Astrocyte (in vitro differentiated cells and primary cell): Measurements from ENCODE around the gene CRLF2. TPM values are rescaled to one million over a fixed set of nuclear protein-coding genes. Genes with fewer than 3 reads are reported as not detected.

Experiments used
- DNase-seq: peaks from one replicate; pipeline ENCODE4 v3.0.0-alpha.2; 2010; ENCODE audit warnings: low read depth
- FAIRE-seq: peaks from 2 replicates; lab custom pipeline; 2011; peaks lifted over from hg19 to GRCh38; lab: Jason Lieb, UNC
- H2AFZ ChIP-seq: 2 replicates; pipeline ENCODE4 v1.6.0; 2012; ENCODE audit warnings: low read depth, low read length, inconsistent platforms
- H3K27ac ChIP-seq: 2 replicates; pipeline ENCODE4 v1.5.1; 2011; ENCODE audit warnings: low read depth, low read length, inconsistent platforms
- H3K27me3 ChIP-seq: 2 replicates; pipeline ENCODE4 v1.6.0; 2011; ENCODE audit warnings: low read length, inconsistent platforms; ENCODE audit not compliant: insufficient read depth
- H3K36me3 ChIP-seq: 2 replicates; pipeline ENCODE4 v1.5.1; 2011; ENCODE audit warnings: low read length, inconsistent platforms; ENCODE audit not compliant: insufficient read depth
- H3K4me1 ChIP-seq: 2 replicates; pipeline ENCODE4 v1.5.1; 2011; ENCODE audit warnings: low read length, inconsistent platforms; ENCODE audit not compliant: insufficient read depth
- H3K4me2 ChIP-seq: 2 replicates; pipeline ENCODE4 v1.6.0; 2012; ENCODE audit warnings: low read length, inconsistent platforms
- H3K4me3 ChIP-seq: 2 replicates; pipeline ENCODE4 v1.5.1; 2011; ENCODE audit warnings: low read depth, mild to moderate bottlenecking, low read length, inconsistent platforms; ENCODE audit not compliant: insufficient read depth
- H3K79me2 ChIP-seq: 2 replicates; pipeline ENCODE4 v1.6.0; 2012; ENCODE audit warnings: mild to moderate bottlenecking, low read length, inconsistent platforms; ENCODE audit not compliant: insufficient read depth
- H3K9ac ChIP-seq: 2 replicates; pipeline ENCODE4 v1.6.0; 2012; ENCODE audit warnings: mild to moderate bottlenecking, low read length, inconsistent platforms
- H3K9me3 ChIP-seq: 2 replicates; pipeline ENCODE4 v1.5.1; 2012; ENCODE audit warnings: low read depth, mild to moderate bottlenecking, low read length, inconsistent platforms; ENCODE audit not compliant: insufficient read depth
- H4K20me1 ChIP-seq: 2 replicates; pipeline ENCODE4 v1.6.0; 2012; ENCODE audit warnings: low read length, inconsistent platforms; ENCODE audit not compliant: insufficient read depth
- H3K27ac Mint-ChIP-seq: one replicate; pipeline ENCODE4 v1.8.0; 2021; ENCODE audit warnings: mild to moderate bottlenecking, mixed read lengths; ENCODE audit not compliant: unreplicated experiment
- H3K27me3 Mint-ChIP-seq: one replicate; pipeline ENCODE4 v1.8.0; 2021; ENCODE audit warnings: low read depth, mixed read lengths; ENCODE audit not compliant: unreplicated experiment
- H3K36me3 Mint-ChIP-seq: one replicate; pipeline ENCODE4 v1.8.0; 2021; ENCODE audit warnings: low read depth, mixed read lengths; ENCODE audit not compliant: unreplicated experiment
- H3K4me1 Mint-ChIP-seq: one replicate; pipeline ENCODE4 v1.8.0; 2021; ENCODE audit warnings: low read depth, mixed read lengths; ENCODE audit not compliant: unreplicated experiment
- H3K4me3 Mint-ChIP-seq: one replicate; pipeline ENCODE4 v1.8.0; 2021; ENCODE audit warnings: mild to moderate bottlenecking, moderate library complexity, mixed read lengths; ENCODE audit not compliant: unreplicated experiment
- H3K9me3 Mint-ChIP-seq: one replicate; pipeline ENCODE4 v1.8.0; 2021; ENCODE audit warnings: mild to moderate bottlenecking, mixed read lengths; ENCODE audit not compliant: unreplicated experiment
- EZH2 ChIP-seq: IDR thresholded peaks from 2 replicates; pipeline ENCODE4 v1.6.1; 2012; ENCODE audit warnings: mild to moderate bottlenecking, low read length, inconsistent platforms; ENCODE audit not compliant: insufficient read depth
- total RNA-seq: library from RNA; stranded (reverse); gene quantifications from 2 replicates; pipeline ENCODE4 v1.2.1, GENCODE V29; 2021
- TF ChIP-seq, protein P1 (sequence below): IDR thresholded peaks from 2 replicates; pipeline ENCODE4 v1.5.1; 2011; ENCODE audit warnings: low read depth, mild to moderate bottlenecking, inconsistent platforms, low read length, moderate library complexity; ENCODE audit not compliant: insufficient read depth

The CRLF2 gene
- total RNA-seq, 1 donor from 2014 or later: not detected

DNA sequence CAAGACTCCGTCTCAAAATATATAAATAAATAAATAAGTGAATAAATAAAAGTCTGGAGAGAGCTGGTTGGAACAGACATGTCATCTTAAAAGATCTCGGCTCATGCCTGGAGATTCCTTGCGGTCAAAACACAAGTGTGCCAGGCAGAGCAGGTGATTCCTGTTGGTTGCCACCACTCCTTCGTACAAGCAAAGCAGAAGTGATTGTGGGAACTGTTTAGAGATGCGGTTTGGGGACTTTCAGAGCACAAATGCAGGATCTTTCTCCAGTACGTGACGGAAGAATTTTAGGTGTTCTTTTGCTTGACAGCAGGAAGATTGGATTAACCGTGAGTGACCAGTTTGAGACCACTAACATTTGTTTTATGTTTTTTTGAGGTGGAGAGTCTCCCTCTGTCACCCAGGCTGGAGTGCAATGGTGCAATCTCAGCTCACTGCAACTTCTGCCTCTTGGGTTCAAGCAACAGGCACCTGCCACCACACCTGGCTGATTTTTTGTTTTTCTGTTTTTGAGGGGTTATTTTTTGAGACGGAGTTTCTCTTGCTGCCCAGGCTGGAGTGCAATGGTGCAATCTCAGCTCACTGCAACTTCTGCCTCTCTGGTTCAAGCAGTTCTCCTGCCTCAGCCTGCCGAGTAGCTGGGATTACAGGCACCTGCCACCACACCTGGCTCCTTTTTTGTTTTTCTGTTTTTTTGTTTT lies 2.8 kb upstream of the CRLF2 start:
- no peaks in the 10 kb centered on the region for H3K36me3 Mint-ChIP-seq
- FAIRE-seq: no peak

DNA sequence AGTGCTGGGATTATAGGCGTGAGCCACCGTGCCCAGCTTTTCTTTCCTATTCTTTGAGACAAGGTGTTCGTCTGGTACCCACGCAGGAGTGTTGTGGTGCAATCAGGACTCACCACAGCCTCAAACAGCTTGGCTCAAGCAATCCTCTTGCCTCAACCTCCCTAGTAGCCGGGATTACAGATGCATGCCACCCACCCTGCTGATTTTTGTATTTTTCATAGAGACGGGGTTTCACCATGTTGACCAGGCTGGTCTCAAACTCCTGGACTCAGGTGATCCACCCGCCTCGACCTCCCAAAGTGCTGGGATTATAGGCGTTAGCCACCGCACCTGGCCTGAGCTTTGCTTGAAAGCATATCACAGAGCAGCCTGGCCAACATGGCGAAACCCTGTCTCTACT lies 1.5 kb upstream of the CRLF2 start:
- peaks cover 9% of the 10 kb centered on the region for H3K9me3 Mint-ChIP-seq
- no peak for TF ChIP-seq EZH2
- TF ChIP-seq, protein P1, sequence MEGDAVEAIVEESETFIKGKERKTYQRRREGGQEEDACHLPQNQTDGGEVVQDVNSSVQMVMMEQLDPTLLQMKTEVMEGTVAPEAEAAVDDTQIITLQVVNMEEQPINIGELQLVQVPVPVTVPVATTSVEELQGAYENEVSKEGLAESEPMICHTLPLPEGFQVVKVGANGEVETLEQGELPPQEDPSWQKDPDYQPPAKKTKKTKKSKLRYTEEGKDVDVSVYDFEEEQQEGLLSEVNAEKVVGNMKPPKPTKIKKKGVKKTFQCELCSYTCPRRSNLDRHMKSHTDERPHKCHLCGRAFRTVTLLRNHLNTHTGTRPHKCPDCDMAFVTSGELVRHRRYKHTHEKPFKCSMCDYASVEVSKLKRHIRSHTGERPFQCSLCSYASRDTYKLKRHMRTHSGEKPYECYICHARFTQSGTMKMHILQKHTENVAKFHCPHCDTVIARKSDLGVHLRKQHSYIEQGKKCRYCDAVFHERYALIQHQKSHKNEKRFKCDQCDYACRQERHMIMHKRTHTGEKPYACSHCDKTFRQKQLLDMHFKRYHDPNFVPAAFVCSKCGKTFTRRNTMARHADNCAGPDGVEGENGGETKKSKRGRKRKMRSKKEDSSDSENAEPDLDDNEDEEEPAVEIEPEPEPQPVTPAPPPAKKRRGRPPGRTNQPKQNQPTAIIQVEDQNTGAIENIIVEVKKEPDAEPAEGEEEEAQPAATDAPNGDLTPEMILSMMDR: no peak
- FAIRE-seq: no peak
- Histone ChIP-seq H4K20me1 (no peaks in the 10 kb centered on the region), H3K27me3 (no peaks in the 10 kb centered on the region), H3K27ac (no peak overlapping the region), H3K9ac (no peak overlapping the region), H3K4me3 (no peak overlapping the region), H3K9me3 (no peaks in the 10 kb centered on the region), H3K4me1 (no peaks in the 10 kb centered on the region), H3K79me2 (no peaks in the 10 kb centered on the region), H3K36me3 (no peaks in the 10 kb centered on the region), H3K4me2 (no peak overlapping the region), H2AFZ (no peak overlapping the region)
- no peak for DNase-seq
- no peaks in the 10 kb centered on the region for H3K4me1 Mint-ChIP-seq
- no peaks in the 10 kb centered on the region for H3K27me3 Mint-ChIP-seq
- no peaks in the 10 kb centered on the region for H3K36me3 Mint-ChIP-seq
- H3K4me3 Mint-ChIP-seq: no peak overlapping the region
- no peak overlapping the region for H3K27ac Mint-ChIP-seq

More for the DNA sequence above, 2.8 kb upstream of the CRLF2 start:
- H3K27ac ChIP-seq: no peak overlapping the region
- TF ChIP-seq, protein P1: no peak
- no peak for TF ChIP-seq EZH2
- no peaks in the 10 kb centered on the region for H3K4me1 Mint-ChIP-seq
- no peaks in the 10 kb centered on the region for H3K4me1 ChIP-seq
- no peak for DNase-seq
- H3K27me3 Mint-ChIP-seq: no peaks in the 10 kb centered on the region
- no peak overlapping the region for H3K27ac Mint-ChIP-seq
- H2AFZ ChIP-seq: no peak overlapping the region
- H3K9me3 Mint-ChIP-seq: peaks cover 9% of the 10 kb centered on the region
- H4K20me1 ChIP-seq: no peaks in the 10 kb centered on the region
- H3K27me3 ChIP-seq: no peaks in the 10 kb centered on the region
- no peak overlapping the region for H3K4me3 ChIP-seq
- no peaks in the 10 kb centered on the region for H3K9me3 ChIP-seq
- no peaks in the 10 kb centered on the region for H3K36me3 ChIP-seq
- no peaks in the 10 kb centered on the region for H3K79me2 ChIP-seq
- no peak overlapping the region for H3K9ac ChIP-seq
- H3K4me2 ChIP-seq: no peak overlapping the region
- H3K4me3 Mint-ChIP-seq: no peak overlapping the region

DNA sequence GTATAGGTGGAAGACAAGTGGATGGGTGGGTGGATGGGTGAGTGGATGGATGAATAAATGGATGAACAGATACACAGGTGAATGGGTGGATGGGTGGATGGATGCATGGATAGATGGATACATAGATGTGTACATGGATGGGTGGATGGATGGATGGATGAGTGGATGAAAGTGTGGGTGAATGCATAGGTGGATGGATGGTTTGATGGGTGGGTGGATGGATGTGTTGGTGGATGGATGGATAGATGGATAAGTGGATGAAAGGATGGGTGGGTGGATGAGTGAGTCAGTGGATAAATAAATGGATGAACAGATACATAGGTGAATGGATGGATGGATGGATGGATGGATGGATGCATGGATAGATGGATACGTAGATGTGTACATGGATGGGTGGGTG lies 1.6 kb downstream of the CRLF2 start:
- Histone ChIP-seq H3K4me1 (no peaks in the 10 kb centered on the region), H3K27me3 (no peaks in the 10 kb centered on the region), H3K79me2 (no peaks in the 10 kb centered on the region), H4K20me1 (no peaks in the 10 kb centered on the region), H3K9me3 (no peaks in the 10 kb centered on the region), H3K27ac (no peak overlapping the region), H3K36me3 (no peaks in the 10 kb centered on the region), H3K4me3 (no peak overlapping the region), H2AFZ (no peak overlapping the region), H3K9ac (no peak overlapping the region), H3K4me2 (no peak overlapping the region)
- no peaks in the 10 kb centered on the region for H3K27me3 Mint-ChIP-seq
- no peaks in the 10 kb centered on the region for H3K4me1 Mint-ChIP-seq
- TF ChIP-seq, protein P1: no peak
- no peak for TF ChIP-seq EZH2
- no peak overlapping the region for H3K27ac Mint-ChIP-seq
- FAIRE-seq (no peak), DNase-seq (no peak)
- peaks cover 12% of the 10 kb centered on the region for H3K9me3 Mint-ChIP-seq
- no peak overlapping the region for H3K4me3 Mint-ChIP-seq
- no peaks in the 10 kb centered on the region for H3K36me3 Mint-ChIP-seq
